Activated CD4-positive, alpha-beta T cell treated with anti-CD3 and anti-CD28 coated beads, Interleukin-2, amount 50 U/mL, for 24 hours (primary cell): Measurements from ENCODE around the gene BCAS3.

ENCODE experiments used
- DNase-seq, 2 donors: peaks; one replicate each; pipeline ENCODE4 v3.0.0-alpha.2; 2020; ENCODE audit warnings: low read depth in 1 of 2, low spot score in 1 of 2

The BCAS3 gene

DNA sequence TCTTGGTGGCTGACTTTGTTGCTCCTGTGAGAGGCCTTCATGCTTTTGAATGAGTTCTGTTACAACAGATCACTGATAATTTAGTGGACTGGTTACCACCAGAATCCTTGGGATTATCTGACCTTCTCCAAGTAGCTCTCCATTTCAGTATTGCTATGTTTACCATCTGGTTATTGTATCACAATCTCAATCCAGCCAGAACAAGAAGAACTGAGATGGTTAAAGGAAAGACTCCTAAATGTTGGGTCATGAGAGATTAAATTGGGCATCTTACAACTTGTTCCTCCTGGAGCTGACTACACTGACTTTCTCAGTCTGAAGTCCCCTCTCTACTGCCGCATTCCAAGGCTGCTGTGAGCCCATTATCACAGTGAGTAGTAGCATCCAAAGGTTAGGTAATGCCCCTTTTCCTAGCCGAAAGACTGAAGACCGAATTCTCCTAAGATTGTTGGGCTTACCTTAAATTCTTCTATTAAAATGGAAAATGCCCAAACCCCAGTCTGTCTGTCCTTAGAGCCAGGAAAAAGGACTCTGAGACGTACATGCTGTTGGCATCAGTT, 540.3 kb downstream of the BCAS3 start:
- DNase-seq = no peak

DNA sequence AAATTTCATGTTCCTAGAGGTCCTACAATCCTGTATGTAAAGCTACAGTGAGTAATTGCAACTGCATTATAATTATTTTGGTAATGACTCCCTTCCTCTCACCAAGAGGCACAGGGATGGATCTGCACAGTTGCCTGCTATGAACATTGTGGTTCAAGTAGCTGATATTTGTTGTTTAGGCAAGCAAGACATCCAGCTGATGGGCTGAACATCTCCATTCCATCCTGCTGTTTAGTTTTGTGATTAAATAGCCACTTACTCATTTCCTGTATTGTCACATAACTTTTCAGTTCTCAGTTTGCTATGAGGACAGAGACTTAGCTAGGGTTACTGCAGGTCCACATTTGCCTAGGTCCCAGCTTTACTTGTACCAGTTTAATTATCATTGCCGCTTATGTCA, 540.8 kb downstream of the BCAS3 start:
- DNase-seq = no peak

- no peak for DNase-seq
These were observed 541.8 kb downstream of the BCAS3 start for GRCh38 chr17:61219460-61219859.

- no peak for DNase-seq
These were observed 543.5 kb downstream of the BCAS3 start for GRCh38 chr17:61221181-61221580.

DNA sequence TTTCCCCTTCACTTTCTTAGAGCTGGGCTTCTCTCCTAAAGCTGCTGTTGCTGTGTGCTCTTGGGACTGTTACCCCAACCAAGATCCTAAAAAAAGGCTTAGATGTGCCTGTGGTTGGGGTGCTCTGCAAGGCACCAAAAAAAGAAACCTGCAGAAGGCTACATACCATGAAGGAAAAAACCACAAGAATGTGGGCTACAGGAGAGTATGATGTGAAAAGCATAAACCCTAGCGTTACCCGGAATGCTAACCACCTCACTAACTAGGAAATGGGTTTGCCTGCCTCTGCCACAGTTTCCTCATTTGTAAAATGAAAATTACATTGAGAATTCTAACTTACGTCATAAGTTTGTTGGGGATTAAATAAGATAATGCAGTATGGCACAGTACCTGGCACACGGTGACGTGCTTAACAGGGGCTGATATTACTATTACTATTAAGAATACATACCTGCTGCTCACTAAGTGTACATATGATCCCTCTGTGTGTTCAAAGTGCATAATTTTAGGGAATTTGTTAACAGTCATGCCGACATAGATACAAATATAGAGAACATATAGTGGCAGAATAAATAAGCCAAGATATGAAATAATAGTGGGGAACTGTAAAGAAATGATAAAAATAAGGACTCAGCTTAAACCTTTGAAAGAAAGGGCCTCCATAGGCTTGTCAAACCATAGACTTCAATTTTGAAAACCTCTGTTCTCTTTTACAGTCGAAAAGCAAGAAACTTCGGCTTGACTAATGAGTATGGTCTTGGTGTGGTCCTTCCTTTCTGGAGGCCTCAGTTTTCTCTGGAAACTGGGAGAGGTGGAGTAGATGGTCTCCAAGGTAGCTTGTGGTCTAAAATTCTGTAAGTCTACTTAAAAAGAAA, 544.2 kb downstream of the BCAS3 start:
- no peak for DNase-seq

GRCh38 chr17:61223725-61224124, 546.1 kb downstream of the BCAS3 start:
- no peak for DNase-seq

- DNase-seq = no peak
These were observed 547.7 kb downstream of the BCAS3 start for GRCh38 chr17:61225178-61225882.

DNA sequence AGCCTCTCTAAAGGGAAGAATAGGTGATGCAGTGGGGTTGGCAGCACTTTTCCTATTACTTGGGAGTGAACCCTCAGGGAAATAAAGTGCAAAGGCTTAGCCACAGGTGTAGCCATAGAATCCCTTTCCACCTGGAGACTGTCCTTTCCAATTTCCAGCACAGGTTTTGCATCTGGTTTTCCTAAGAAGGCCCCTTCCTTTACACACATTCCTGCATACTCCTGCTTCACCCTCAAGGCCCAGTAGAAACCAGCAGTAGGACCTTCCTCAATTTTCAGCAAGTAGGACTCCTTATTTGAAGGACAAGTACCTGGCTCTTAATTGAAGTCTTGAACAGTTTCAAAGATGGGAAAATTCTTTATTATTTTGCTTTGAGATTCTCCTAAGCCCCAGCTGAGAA, 550.2 kb downstream of the BCAS3 start:
- no peak for DNase-seq

DNA sequence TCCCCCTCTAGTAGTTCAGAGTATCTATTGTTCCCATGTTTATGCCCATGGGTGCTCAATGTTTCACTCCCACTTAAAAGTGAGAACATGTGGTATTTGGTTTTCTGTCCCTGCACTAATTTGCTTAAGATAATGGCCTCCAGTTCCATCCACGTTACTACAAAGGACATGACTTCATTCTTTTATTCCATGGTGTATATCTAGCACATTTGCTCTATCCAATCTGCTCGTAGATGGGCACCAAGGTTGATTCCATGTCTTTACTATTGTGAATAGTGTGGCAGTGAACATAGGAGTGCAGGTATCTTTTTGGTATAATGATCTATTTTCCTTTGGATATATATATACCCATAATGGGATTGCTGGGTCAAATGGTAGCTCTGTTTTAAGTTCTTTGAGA, 552.8 kb downstream of the BCAS3 start:
- DNase-seq = no peak

- DNase-seq = no peak
These were observed 553.5 kb downstream of the BCAS3 start for GRCh38 chr17:61230972-61231820.

GRCh38 chr17:61232871-61233270, 555.2 kb downstream of the BCAS3 start:
- no peak for DNase-seq

GRCh38 chr17:61233991-61234750, 556.5 kb downstream of the BCAS3 start:
- no peak for DNase-seq

DNA sequence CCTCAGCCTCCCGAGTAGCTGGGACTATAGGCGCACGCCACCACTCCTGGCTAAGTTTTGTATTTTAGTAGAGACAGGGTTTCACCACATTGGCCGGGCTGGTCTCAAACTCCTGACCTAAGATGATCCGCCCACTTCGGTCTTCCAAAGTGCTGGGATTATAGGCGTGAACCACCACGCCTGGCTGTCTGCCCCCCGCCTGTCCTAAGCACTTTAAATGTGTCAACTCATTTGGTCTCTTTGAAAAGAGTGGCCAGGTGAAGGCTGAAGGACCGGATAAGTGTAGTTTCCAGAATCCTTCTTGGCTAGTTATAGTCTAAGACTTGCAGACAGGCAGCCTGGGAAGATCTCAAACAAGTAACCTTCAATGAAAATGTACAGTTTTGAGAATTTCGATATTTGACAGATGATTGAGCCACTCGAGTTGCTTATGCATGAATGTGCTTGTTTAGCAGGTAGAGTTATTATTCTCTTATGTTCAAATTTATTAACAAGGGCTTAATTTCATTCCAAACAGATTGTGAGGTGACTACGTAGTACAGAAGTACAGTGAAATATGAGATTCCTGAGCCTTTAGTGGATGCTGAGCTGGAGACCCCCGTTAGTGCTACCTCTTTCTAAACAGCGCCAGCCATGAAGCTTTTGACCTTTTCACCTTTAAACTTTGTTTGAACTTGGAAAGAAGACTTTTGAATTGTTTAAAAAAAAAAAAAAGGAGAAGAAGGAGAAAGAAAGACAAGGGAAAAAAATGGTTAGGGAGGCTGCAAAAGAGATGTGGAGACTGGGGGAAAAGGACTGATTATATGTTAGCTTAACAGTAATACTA, 557.6 kb downstream of the BCAS3 start:
- no peak for DNase-seq

DNA sequence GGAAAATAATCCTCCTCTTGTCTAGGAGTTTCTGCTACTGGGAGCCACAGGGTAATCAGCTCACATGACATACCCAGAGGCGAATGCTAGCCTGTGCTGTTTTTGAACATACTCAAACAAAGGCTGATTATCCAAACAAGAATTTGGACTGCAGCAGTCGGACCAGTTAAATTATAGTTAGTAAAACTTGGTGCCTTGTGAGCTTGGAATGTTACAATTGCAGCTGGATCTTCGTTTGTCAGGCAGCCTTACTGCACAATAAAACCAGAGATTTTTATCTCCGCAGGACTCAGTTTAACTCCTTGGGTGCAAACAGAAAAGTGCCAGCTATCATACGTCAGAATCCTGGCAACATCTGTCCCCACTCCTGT, 558.2 kb downstream of the BCAS3 start:
- DNase-seq = no peak

DNA sequence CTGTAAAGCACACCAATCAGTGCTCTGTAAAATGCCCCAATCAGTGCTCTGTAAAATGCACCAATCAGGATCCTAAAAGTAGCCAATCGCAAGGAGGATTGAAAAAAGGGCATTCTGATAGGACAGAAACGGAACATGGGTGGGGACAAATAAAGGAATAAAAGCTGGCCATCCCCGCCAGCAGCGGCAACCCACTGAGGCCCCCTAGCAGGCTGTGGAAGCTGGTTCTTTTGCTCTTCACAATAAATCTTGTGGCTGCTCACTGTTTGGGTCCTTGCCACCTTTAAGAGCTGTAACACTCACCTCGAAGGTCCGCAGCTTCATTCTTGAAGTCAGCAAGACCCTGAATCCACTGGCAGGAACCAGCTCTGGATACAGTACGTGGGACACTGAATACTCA, 559.6 kb downstream of the BCAS3 start:
- DNase-seq = no peak

DNA sequence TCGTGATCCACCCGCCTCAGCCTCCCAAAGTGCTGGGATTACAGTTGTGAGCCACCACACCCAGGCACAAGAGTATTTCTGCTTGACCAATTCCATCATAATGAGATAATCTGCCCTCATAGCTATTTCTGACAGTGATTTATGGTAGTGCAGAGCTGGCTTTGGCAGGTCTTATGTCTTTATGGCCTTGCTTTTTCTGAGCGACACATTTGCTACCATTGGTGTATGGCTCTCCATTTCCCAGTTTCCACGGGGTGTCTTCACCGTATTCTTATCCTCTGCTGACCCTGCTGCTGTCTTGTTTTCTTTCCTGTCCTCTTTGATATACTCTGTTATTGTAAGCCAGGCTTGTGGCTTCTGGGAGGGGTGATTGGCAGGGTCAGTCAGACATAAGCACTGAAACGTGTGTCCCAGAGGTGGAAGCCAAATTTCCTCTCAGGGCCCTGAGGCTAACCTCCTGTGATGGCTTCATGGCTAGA, 560.8 kb downstream of the BCAS3 start:
- no peak for DNase-seq

DNA sequence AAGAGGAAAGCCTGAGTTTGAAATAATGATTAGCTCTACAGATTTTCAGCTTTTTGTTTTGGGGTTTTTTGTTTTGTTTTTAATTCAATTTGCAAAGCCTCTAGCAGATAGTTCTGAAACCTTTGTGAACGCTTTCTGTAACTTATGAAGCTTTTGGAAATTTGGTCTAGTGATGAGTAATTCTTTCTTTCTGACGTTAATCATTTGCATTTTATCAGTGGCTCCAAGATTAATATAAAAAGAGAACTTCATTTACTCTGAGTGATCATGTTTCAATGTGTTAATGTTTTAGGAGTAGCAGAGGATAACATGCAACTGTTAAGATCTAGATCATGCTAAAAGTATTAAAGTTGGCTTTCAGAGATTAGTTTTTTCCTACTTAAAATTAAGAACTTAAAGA, 561.7 kb downstream of the BCAS3 start:
- no peak for DNase-seq

GRCh38 chr17:61239953-61240352, 562.3 kb downstream of the BCAS3 start:
- DNase-seq = no peak

DNA sequence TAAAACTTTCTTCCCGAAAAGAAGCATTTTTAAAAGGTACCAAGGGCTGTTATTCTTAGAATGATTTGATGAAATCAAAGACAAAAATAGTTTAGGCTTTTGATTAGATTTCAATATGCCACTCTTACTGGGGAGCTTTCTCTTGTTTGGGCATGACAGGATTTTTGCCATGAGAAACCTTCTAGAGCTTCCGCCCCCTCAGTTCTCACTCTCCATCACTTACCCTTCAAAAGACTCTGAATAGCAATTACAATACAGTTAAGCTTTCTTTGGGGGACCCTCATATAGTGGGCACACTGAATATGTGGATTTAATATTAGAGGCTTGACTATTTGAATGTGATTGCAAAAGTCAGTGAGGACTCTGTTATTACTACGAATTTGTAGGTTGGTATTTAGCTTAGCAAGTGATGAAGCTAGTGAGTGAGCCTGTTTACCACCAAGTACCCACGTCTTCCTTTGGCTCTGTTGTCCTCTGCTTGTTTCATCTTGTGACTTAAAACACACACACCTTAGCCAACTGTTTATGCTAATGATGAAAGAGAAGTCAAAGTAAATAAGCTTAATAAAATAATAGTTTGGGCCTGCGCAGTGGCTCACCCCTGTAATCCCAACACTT, 563.3 kb downstream of the BCAS3 start:
- DNase-seq = no peak
